ENCODE data around the gene RNF5.

RNF5 gene

DNA sequence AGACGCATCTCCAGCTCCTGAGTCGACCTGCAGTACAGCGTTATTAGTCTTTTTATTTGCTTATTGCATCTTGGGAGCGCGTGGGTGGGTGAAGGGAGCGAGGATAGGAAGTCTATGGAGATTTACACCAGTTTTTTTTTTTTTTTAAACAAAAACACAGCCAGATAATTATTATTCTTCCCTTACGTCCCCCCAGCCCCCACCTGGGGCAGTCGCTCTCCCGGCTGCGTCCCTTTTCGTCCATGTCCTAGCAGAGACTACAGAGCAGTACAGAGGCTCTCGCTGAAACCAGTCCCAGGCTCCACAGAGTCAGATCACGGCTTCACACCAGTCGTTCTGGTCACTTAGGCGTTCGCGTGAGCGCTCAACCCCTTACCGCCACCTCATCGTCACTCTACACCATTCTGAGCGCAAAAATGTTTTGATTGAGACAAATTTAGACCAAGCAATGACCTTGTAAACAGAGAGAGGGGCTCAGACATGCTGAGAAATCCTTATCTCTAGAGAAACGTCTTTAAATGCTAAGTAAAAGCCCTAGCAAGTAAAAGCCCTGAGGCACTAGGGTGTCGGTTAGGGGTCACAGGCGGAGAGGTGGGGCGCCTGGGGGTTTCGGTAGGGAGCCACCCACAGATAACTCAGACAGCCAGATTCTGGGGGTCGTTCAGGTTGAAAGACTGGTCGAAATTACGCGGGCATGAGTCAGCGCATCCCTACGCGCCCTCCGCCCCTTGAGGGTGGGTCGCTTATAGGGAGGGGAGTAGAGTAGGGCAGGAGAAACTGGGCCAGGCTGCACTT, 25.2 kb upstream of the RNF5 start:
- DNase-seq (ENCODE audit: low read depth): no peak
- TF ChIP-seq CTCF (IDR thresholded peaks at IDR 0.05; ENCODE audit: low read depth, low read length, missing control alignments): no peak
- peak overlapping the region; percentile 94 for H3K4me3 ChIP-seq (ENCODE audit: low read depth, low read length)
- in situ Hi-C loops (cut with HindIII; ENCODE audit: low sequenced_read_pairs): no loop called here

GRCh38 chr6:32153564-32154513, 24.4 kb upstream of the RNF5 start, which contains the start of gene PPT2:
PPT2 (plus strand) TSS chr6:32154141; CDS start chr6:32154595, 454 bp downstream.
- H3K4me3 ChIP-seq (ENCODE audit: low read depth, low read length): peak within 1 kb of the TSS; percentile 94
- in situ Hi-C loops (cut with HindIII; ENCODE audit: low sequenced_read_pairs): no loop called here
- peak; percentile 84 for DNase-seq (ENCODE audit: low read depth)
- peak; percentile 41 for TF ChIP-seq CTCF (IDR thresholded peaks at IDR 0.05; ENCODE audit: low read depth, low read length, missing control alignments)

DNA sequence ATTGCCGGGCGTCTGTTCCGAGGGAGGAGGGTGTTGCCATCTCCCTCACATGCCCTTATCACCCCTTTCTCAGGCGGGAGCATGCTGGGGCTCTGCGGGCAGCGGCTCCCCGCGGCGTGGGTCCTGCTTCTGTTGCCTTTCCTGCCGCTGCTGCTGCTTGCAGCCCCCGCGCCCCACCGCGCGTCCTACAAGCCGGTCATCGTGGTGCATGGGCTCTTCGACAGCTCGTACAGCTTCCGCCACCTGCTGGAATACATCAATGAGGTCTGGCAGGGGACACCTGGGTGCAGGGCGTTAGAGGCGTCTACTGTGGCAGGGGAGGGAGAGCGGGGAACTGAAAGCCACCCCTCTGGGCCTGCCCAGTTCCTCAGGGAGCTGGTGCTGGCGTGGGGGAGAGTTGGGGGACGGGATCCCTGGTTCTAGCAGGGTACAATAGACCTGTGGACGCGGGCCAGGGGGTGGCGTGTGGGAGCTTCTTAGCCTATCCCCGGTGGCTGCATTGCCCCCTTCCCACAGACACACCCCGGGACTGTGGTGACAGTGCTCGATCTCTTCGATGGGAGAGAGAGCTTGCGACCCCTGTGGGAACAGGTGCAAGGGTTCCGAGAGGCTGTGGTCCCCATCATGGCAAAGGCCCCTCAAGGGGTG, 23.6 kb upstream of the RNF5 start:
- TF ChIP-seq CTCF (IDR thresholded peaks at IDR 0.05; ENCODE audit: low read depth, low read length, missing control alignments): peak; percentile 58
- in situ Hi-C loops (cut with HindIII; ENCODE audit: low sequenced_read_pairs): no loop called here
- H3K4me3 ChIP-seq (ENCODE audit: low read depth, low read length): peak overlapping the region; percentile 94
- DNase-seq (ENCODE audit: low read depth): peak; percentile 33

- no peak for DNase-seq (ENCODE audit: low read depth)
- H3K4me3 ChIP-seq (ENCODE audit: low read depth, low read length): no peak overlapping the region
- no peak for TF ChIP-seq CTCF (IDR thresholded peaks at IDR 0.05; ENCODE audit: low read depth, low read length, missing control alignments)
- in situ Hi-C loops (cut with HindIII; ENCODE audit: low sequenced_read_pairs): no loop called here
Measured at GRCh38 chr6:32156891-32157290, 21.3 kb upstream of the RNF5 start.

DNA sequence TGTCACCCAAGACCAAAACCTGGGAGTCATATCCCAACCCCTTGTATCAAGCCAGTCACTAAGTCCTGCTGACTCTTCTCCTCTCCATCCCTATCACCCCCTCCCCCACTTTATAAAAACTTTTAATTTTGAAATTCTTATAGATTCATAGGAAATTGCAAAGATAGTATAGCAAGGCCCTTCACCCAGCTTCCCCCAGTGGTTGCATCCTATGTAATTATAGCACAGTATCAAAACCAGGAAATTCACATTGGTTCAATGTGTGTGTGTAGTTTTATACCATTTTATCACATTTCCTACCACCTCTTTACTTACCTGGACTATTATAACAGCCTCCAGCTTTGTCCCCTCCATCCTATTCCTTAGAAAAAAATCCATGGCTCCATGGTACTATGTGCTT, 20.2 kb upstream of the RNF5 start:
- in situ Hi-C loops (cut with HindIII; ENCODE audit: low sequenced_read_pairs): no loop called here
- DNase-seq (ENCODE audit: low read depth): no peak
- TF ChIP-seq CTCF (IDR thresholded peaks at IDR 0.05; ENCODE audit: low read depth, low read length, missing control alignments): no peak
- H3K4me3 ChIP-seq (ENCODE audit: low read depth, low read length): no peak overlapping the region

Measured in astrocyte of the cerebellum (primary cell).